Measurements from ENCODE around the gene RHOB.
"Not testable (repeated sequence)": the region's sequence is repeated elsewhere in the genome, so short reads cannot be mapped to it uniquely, and the experiment has no call there.

RHOB gene

GRCh38 chr2:20422402-20423271 is 24.2 kb upstream of the RHOB start:
- no peak for DNase-seq (ENCODE audit: low read depth in 2 of 2)

- no peak for DNase-seq (ENCODE audit: low read depth in 2 of 2)
Measured at GRCh38 chr2:20423359-20423758, 23.5 kb upstream of the RHOB start.

- no peak for DNase-seq (ENCODE audit: low read depth in 2 of 2)
Measured at GRCh38 chr2:20423847-20424246, 23.0 kb upstream of the RHOB start.

GRCh38 chr2:20424300-20425290 is 22.3 kb upstream of the RHOB start:
- no peak for DNase-seq (ENCODE audit: low read depth in 2 of 2)

- DNase-seq (ENCODE audit: low read depth in 2 of 2) = no peak
Measured at GRCh38 chr2:20425371-20425881, 21.4 kb upstream of the RHOB start.

GRCh38 chr2:20425884-20426283 is 21.0 kb upstream of the RHOB start:
- DNase-seq (ENCODE audit: low read depth in 2 of 2) = no peak

GRCh38 chr2:20427931-20428526 is 18.8 kb upstream of the RHOB start:
- no peak for DNase-seq (ENCODE audit: low read depth in 2 of 2)

GRCh38 chr2:20428717-20429490 is 18.0 kb upstream of the RHOB start:
- DNase-seq (ENCODE audit: low read depth in 2 of 2) = no peak

GRCh38 chr2:20429528-20429927 is 17.3 kb upstream of the RHOB start:
- no peak for DNase-seq (ENCODE audit: low read depth in 2 of 2)

GRCh38 chr2:20430035-20430434 is 16.8 kb upstream of the RHOB start:
- DNase-seq (ENCODE audit: low read depth in 2 of 2) = no peak

- DNase-seq (ENCODE audit: low read depth in 2 of 2) = no peak
Measured at GRCh38 chr2:20430461-20431300, 16.2 kb upstream of the RHOB start.

GRCh38 chr2:20431301-20431698 is 15.6 kb upstream of the RHOB start:
- no peak for DNase-seq (ENCODE audit: low read depth in 2 of 2)

GRCh38 chr2:20431772-20432171 is 15.1 kb upstream of the RHOB start:
- DNase-seq (ENCODE audit: low read depth in 2 of 2) = no peak

- DNase-seq (ENCODE audit: low read depth in 2 of 2) = no peak
Measured at GRCh38 chr2:20432714-20433113, 14.2 kb upstream of the RHOB start.

- no peak for DNase-seq (ENCODE audit: low read depth in 2 of 2)
Measured at GRCh38 chr2:20433249-20433648, 13.6 kb upstream of the RHOB start.

- no peak for DNase-seq (ENCODE audit: low read depth in 2 of 2)
Measured at GRCh38 chr2:20433946-20434553, 12.8 kb upstream of the RHOB start.

- no peak for DNase-seq (ENCODE audit: low read depth in 2 of 2)
Measured at GRCh38 chr2:20434588-20435294, 12.1 kb upstream of the RHOB start.

GRCh38 chr2:20435456-20435855 is 11.4 kb upstream of the RHOB start:
- not testable (repeated sequence) for DNase-seq (ENCODE audit: low read depth in 2 of 2)
